GM19455 (cell line): ENCODE data around the gene AR.

Experiments
- ATAC-seq: cut with Tn5 transposase; IDR thresholded peaks from one replicate; pipeline ENCODE4 v1.9.1; 2021; ENCODE audit not compliant: unreplicated experiment

AR gene

GRCh38 chrX:67723580-67724351 lies 179.9 kb downstream of the AR start:
- ATAC-seq = no peak

GRCh38 chrX:67724359-67725110 lies 180.7 kb downstream of the AR start:
- ATAC-seq = no peak

GRCh38 chrX:67725471-67725870 lies 181.7 kb downstream of the AR start:
- no peak for ATAC-seq

DNA sequence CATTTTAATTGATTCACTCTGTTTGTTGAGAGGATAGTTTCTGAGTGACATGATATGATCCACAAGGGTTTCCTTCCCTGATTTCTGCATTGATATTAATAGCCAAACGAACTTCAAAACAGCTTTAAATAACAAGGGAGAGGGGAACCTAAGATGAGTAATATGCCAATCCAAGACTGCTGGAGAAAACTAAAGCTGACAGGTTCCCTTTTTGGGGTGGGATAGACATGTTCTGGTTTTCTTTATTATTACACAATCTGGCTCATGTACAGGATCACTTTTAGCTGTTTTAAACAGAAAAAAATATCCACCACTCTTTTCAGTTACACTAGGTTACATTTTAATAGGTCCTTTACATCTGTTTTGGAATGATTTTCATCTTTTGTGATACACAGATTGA lies 182.2 kb downstream of the AR start:
- no peak for ATAC-seq

DNA sequence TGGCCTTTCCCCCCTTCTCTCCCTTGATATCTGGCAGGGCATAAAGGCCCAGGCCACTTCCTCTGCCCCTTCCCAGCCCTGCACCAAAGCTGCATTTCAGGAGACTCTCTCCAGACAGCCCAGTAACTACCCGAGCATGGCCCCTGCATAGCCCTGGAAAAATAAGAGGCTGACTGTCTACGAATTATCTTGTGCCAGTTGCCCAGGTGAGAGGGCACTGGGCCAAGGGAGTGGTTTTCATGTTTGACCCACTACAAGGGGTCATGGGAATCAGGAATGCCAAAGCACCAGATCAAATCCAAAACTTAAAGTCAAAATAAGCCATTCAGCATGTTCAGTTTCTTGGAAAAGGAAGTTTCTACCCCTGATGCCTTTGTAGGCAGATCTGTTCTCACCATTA lies 183.8 kb downstream of the AR start:
- no peak for ATAC-seq

- no peak for ATAC-seq
Observed at GRCh38 chrX:67730296-67730695, 186.5 kb downstream of the AR start.

- ATAC-seq = no peak
Observed at GRCh38 chrX:67731061-67731460, 187.2 kb downstream of the AR start.

DNA sequence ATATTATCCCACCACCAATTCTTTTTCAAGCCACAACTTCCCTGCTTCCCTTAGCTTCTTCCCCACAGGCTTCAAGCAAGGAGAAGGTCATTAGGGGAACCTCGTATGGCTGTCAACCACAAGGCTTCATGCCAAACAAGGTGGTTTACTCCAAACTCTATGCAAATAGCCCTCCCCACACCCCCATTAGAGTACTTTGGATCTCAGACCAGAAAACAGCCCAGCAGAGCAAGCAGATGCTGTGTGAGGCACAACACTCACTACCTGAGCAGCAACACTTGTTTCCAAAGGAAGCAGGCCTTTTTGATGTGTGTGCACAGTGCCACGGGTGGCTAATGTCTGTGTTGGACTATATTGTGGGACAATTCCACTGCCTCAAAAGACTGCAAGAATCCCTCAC lies 189.0 kb downstream of the AR start:
- no peak for ATAC-seq

DNA sequence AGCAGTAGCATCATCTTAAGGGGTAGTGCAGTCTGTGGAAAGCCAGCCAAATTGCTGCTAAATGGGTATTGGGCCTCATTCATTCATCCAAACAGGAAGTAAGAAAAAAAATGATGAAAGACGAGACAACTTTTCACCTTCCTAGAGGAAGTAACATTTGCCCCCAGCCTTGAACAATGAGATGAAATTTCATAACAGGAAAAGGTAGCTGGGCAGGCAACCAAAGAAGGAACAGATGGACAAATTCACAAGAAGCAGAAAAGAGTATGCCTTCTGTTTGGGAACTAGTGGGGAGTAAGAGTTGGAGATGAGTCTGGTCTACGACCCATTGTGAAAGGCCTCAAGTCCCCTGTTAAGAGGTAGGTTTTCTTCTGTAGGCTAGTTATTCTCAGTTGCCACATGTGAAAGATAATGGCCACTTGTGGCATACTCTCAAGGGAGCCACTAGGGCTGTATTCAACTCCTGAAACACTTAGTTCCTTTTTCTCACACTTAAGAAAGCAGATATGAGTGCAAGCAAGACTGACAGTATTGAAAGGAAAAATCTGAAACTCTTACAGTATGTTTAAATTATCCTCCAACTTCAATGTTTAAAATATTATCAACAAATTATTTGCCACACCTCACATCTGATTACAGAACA lies 190.4 kb downstream of the AR start:
- ATAC-seq = no peak

DNA sequence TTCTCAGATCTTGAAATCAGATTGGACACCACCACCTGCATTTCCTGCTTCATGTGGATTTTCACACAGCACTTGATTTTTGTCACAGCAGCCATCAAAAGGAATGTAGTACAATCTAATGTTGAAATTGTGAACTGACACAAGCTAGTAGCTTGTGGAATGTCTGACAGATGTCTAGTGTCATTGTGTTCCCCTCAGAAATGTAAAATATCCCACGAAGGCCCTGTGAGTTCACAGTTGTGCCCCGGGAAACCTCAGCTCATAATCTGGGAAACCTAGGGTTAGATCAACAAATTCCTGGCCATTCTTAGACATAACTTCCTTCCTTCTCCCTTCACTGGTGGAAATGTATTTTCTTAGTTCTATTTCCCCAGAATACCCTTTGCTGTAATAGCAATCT lies 205.7 kb downstream of the AR start:
- no peak for ATAC-seq

DNA sequence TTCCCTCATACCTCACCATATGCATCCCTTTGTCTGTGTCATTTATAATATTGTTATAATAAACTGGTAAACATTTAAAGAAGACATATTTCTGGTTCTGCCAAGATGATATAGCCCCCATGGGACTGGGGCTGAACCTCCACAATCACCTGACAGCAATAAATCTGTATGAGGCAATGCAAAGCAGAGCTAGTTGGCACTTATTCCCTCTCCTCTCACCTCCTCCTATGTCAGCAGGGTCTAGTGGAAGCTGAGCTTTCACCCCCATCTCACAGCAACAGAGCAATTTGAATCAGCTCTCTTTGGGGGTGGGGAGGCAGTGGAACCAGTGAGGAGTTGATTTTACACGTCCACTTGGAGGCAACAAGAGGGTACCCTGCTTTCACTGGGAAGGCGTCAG lies 206.9 kb downstream of the AR start:
- ATAC-seq = no peak

DNA sequence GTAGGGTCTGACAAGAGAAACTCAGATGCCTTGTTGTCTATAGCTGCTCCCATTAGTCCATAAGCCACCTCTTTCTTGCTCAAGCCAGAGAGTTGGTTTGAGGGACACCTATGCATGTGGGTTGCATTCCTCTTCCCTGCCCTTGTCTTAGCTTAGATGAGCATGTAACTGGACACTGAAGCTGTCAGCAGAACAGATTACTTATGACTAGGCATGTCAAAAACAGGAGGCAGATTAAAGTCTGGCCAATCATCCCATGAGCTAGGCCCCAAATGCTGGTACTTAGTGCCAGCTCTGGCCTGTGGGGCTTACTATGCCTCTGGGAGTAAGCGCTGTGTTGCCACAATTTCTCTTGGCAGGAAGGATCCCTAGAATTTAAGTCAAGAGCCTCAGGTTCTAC lies 215.2 kb downstream of the AR start:
- ATAC-seq = no peak

DNA sequence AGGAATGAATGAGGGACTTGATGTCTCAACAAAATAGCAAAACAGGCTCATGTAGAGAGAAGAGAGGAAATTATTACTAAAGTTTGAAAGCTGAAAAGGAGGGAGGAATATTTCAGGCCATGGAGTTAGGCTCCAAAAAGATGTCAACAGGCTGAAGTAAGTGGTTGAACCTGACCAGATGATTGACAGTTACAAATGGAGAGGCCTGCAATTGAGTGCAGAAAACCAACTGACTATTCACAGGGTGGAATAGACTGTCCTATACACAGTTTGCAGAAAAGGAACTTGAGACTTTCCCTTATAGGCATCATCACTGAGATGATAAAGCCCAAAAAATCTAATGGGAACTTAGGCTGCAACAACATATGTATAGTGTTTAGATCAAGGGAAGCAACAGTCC lies 233.3 kb downstream of the AR start:
- ATAC-seq = no peak

DNA sequence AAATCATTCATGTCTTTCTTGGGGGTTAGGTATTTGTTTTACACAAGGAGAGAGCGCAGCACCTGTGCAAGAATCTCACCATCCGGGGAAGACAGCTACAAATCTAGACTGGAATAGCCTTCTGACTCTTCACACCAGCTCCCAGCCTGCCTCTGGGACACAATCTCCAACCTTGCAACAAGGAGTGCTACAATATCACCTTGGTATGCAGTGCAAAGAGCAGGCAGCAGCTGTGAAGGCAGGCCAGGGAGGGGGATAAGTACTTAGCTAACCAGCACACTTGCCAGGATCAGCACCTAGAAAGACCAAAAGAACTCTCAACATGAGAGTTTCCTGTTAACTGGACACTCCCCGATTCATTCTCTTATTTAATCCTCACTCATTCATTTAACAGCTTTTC lies 235.3 kb downstream of the AR start:
- no peak for ATAC-seq
